HEK293 (cell line): Measurements from ENCODE around the gene TFDP1.

Source experiments
- CTCF ChIA-PET: fragments of 350-600 bp; formaldehyde crosslinking; extraction: SDS; loops from one replicate; lab custom pipeline; 2021; ENCODE audit warnings: antibody characterized with exemption; lab: Yijun Ruan, JAX
- POLR2A ChIA-PET: fragments of 300-600 bp; formaldehyde crosslinking; extraction: SDS; loops from one replicate; lab custom pipeline; 2020; ENCODE audit warnings: antibody characterized with exemption, inconsistent platforms; lab: Yijun Ruan, JAX
- H3K27ac ChIP-seq: fragments of 200-500 bp; sonication (Bioruptor generic); 2 replicates; pipeline ENCODE4 v1.5.1; 2014; ENCODE audit warnings: low read depth, low read length, control low read depth, inconsistent platforms; ENCODE audit errors: extremely low read depth
- H3K36me3 ChIP-seq, 2 experiments: fragments of 200-500 bp in 1 of 2; sonication (Bioruptor generic) in 1 of 2; 1 replicate in 1 of 2; 2 replicates in 1 of 2; pipeline ENCODE4 v1.5.1; 2014 to 2017; ENCODE audit warnings: inconsistent platforms in 2 of 2, low read length in 2 of 2; ENCODE audit not compliant: control insufficient read depth in 2 of 2, insufficient read depth in 1 of 2
- H3K4me1 ChIP-seq: fragments of 200-500 bp; sonication (Bioruptor generic); 2 replicates; pipeline ENCODE4 v1.5.1; 2014; ENCODE audit warnings: mild to moderate bottlenecking, low read length, inconsistent platforms; ENCODE audit not compliant: control insufficient read depth, insufficient read depth
- H3K4me3 ChIP-seq: 2 replicates; pipeline ENCODE4 v1.5.1; 2011; ENCODE audit warnings: low read depth, mild to moderate bottlenecking, control low read depth, low read length, moderate library complexity
- H3K9me3 ChIP-seq: fragments of 200-500 bp; sonication (Bioruptor generic); 2 replicates; pipeline ENCODE4 v1.5.1; 2014; ENCODE audit warnings: low read depth, low read length, inconsistent platforms; ENCODE audit not compliant: control insufficient read depth, insufficient read depth
- KLF8 ChIP-seq: fragments of 450-650 bp; formaldehyde crosslinking; IDR thresholded peaks from 2 replicates; pipeline ENCODE4 v1.5.1; 2016; ENCODE audit warnings: missing biosample characterization, missing genetic modification characterization
- OSR2 ChIP-seq: fragments of 450-650 bp; formaldehyde crosslinking; IDR thresholded peaks from 2 replicates; pipeline ENCODE4 v1.5.1; 2016; ENCODE audit warnings: missing biosample characterization, missing genetic modification characterization
- SCRT1 ChIP-seq: fragments of 450-650 bp; formaldehyde crosslinking; IDR thresholded peaks from 2 replicates; pipeline ENCODE4 v1.5.1; 2016; ENCODE audit warnings: missing biosample characterization, missing genetic modification characterization, borderline replicate concordance
- WT1 ChIP-seq: fragments of 450-650 bp; formaldehyde crosslinking; IDR thresholded peaks from 2 replicates; pipeline ENCODE4 v1.5.1; 2016; ENCODE audit warnings: missing biosample characterization, missing genetic modification characterization
- ZBTB20 ChIP-seq: fragments of 450-650 bp; formaldehyde crosslinking; IDR thresholded peaks from 2 replicates; pipeline ENCODE4 v1.5.1; 2016; ENCODE audit warnings: missing biosample characterization, missing genetic modification characterization
- ZBTB26 ChIP-seq: fragments of 450-650 bp; formaldehyde crosslinking; optimal IDR thresholded peaks from 2 replicates; pipeline ENCODE3; 2016; ENCODE audit warnings: missing biosample characterization, mild to moderate bottlenecking, missing genetic modification characterization
- ZNF174 ChIP-seq: fragments of 450-650 bp; formaldehyde crosslinking; IDR thresholded peaks from 2 replicates; pipeline ENCODE4 v1.5.0; 2017; ENCODE audit warnings: missing biosample characterization, mild to moderate bottlenecking, missing genetic modification characterization
- ZNF18 ChIP-seq: fragments of 450-650 bp; formaldehyde crosslinking; IDR thresholded peaks from 2 replicates; pipeline ENCODE4 v1.5.1; 2016; ENCODE audit warnings: missing biosample characterization, missing genetic modification characterization
- ZNF248 ChIP-seq: fragments of 450-650 bp; formaldehyde crosslinking; IDR thresholded peaks from 2 replicates; pipeline ENCODE4 v1.5.1; 2017; ENCODE audit warnings: missing biosample characterization, missing genetic modification characterization
- ZNF324 ChIP-seq: fragments of 450-650 bp; formaldehyde crosslinking; IDR thresholded peaks from 2 replicates; pipeline ENCODE4 v1.5.1; 2016; ENCODE audit warnings: missing biosample characterization, missing genetic modification characterization
- ZNF366 ChIP-seq: fragments of 450-650 bp; formaldehyde crosslinking; conservative IDR thresholded peaks from 2 replicates; pipeline ENCODE4 v1.5.1; 2016; ENCODE audit warnings: missing biosample characterization, missing genetic modification characterization
- ZNF423 ChIP-seq: fragments of 450-650 bp; formaldehyde crosslinking; IDR thresholded peaks from 2 replicates; pipeline ENCODE4 v1.5.1; 2016; ENCODE audit warnings: missing biosample characterization, missing genetic modification characterization
- ZNF48 ChIP-seq: fragments of 450-650 bp; formaldehyde crosslinking; IDR thresholded peaks from 2 replicates; pipeline ENCODE4 v1.5.1; 2016; ENCODE audit warnings: missing biosample characterization, missing genetic modification characterization
- ZNF510 ChIP-seq: fragments of 450-650 bp; formaldehyde crosslinking; IDR thresholded peaks from 2 replicates; pipeline ENCODE4 v1.5.1; 2018; ENCODE audit warnings: mild to moderate bottlenecking, missing genetic modification characterization, missing biosample characterization; ENCODE audit not compliant: insufficient replicate concordance
- ZNF558 ChIP-seq: fragments of 450-650 bp; formaldehyde crosslinking; IDR thresholded peaks from 2 replicates; pipeline ENCODE4 v1.5.1; 2016; ENCODE audit warnings: missing biosample characterization, missing genetic modification characterization
- ZNF600 ChIP-seq: fragments of 450-650 bp; formaldehyde crosslinking; IDR thresholded peaks from 2 replicates; pipeline ENCODE4 v1.5.1; 2016; ENCODE audit warnings: missing biosample characterization, missing genetic modification characterization
- ZNF658 ChIP-seq: fragments of 450-650 bp; formaldehyde crosslinking; IDR thresholded peaks from 2 replicates; pipeline ENCODE4; 2016; ENCODE audit warnings: missing biosample characterization, missing genetic modification characterization
- ZNF692 ChIP-seq: fragments of 450-650 bp; formaldehyde crosslinking; IDR thresholded peaks from 2 replicates; pipeline ENCODE4 v1.5.1; 2016; ENCODE audit warnings: missing biosample characterization, missing genetic modification characterization
- ZNF707 ChIP-seq: fragments of 450-650 bp; formaldehyde crosslinking; IDR thresholded peaks from 2 replicates; pipeline ENCODE4 v1.5.1; 2016; ENCODE audit warnings: missing biosample characterization, missing genetic modification characterization
- ZNF777 ChIP-seq: fragments of 450-650 bp; formaldehyde crosslinking; IDR thresholded peaks from 2 replicates; pipeline ENCODE4 v1.5.1; 2017; ENCODE audit warnings: missing biosample characterization, missing genetic modification characterization, borderline replicate concordance

The TFDP1 gene

GRCh38 chr13:113567681-113568080, 16.9 kb upstream of the TFDP1 start:
- Histone ChIP-seq H3K4me1 (no peaks in the 10 kb centered on the region), H3K36me3 (no peaks in the 10 kb centered on the region), H3K4me3 (no peak overlapping the region), H3K9me3 (no peaks in the 10 kb centered on the region), H3K27ac (no peak overlapping the region)
- ChIA-PET POLR2A (no interaction called here), CTCF (interaction anchor here (1.1 to 1.4 kb wide), 2 partner anchors 44 to 109 kb away, joined by 3 read pairs; no protein-coding TSS in a partner anchor)
- TF ChIP-seq OSR2 (tag by site-specific recombination), result no peak
- TF ChIP-seq ZNF707 (tag by site-specific recombination), result no peak
- no peak for TF ChIP-seq ZNF423 (tag by site-specific recombination)
- TF ChIP-seq ZNF510 (tag by site-specific recombination), result no peak

GRCh38 chr13:113573065-113573464, 11.5 kb upstream of the TFDP1 start:
- TF ChIP-seq ZNF18 (tag by site-specific recombination) (no peak), ZBTB26 (tag by site-specific recombination) (no peak), ZNF777 (tag by site-specific recombination) (no peak), ZNF48 (tag by site-specific recombination) (no peak)

GRCh38 chr13:113576597-113576996, 8.0 kb upstream of the TFDP1 start:
- no peaks in the 10 kb centered on the region for H3K4me1 ChIP-seq
- TF ChIP-seq ZNF558 (peak; percentile 100), ZNF658 (tag by site-specific recombination) (no peak)
- H3K36me3 ChIP-seq, result no peaks in the 10 kb centered on the region
- H3K4me3 ChIP-seq, result no peak overlapping the region
- CTCF ChIA-PET, result interaction anchor here (0.7 to 0.8 kb wide), 2 partner anchors 14 to 107 kb away, joined by 3 read pairs; no protein-coding TSS in a partner anchor
- no peak overlapping the region for H3K27ac ChIP-seq
- no peaks in the 10 kb centered on the region for H3K9me3 ChIP-seq
- POLR2A ChIA-PET, result no interaction called here

More at GRCh38 chr13:113573065-113573464, 11.5 kb upstream of the TFDP1 start:
- Histone ChIP-seq H3K4me1 (no peaks in the 10 kb centered on the region), H3K27ac (no peak overlapping the region), H3K36me3 (no peaks in the 10 kb centered on the region), H3K4me3 (no peak overlapping the region), H3K9me3 (no peaks in the 10 kb centered on the region)
- ChIA-PET CTCF (interaction anchor here (0.6 kb wide), 1 partner anchor 11 kb away, joined by 3 read pairs; no protein-coding TSS in a partner anchor), POLR2A (interaction anchor here (0.6 to 2.0 kb wide), 2 partner anchors 11 to 14 kb away, joined by 4 read pairs; partner anchors contain the start of gene TFDP1)

- Histone ChIP-seq H3K27ac (no peak overlapping the region), H3K4me3 (no peak overlapping the region)
- CTCF ChIA-PET, result interaction anchor here (0.6 kb wide), 1 partner anchor 9 kb away, joined by 3 read pairs; no protein-coding TSS in a partner anchor
Measured at GRCh38 chr13:113577881-113578435, 6.6 kb upstream of the TFDP1 start.

GRCh38 chr13:113579686-113580085, 4.9 kb upstream of the TFDP1 start:
- TF ChIP-seq ZNF600 (tag by site-specific recombination) (no peak), ZNF248 (tag by site-specific recombination) (no peak), ZNF324 (no peak), KLF8 (tag by site-specific recombination) (no peak), ZNF174 (no peak), ZNF692 (no peak), SCRT1 (tag by site-specific recombination) (no peak), ZBTB20 (tag by site-specific recombination) (no peak)
- CTCF ChIA-PET, result interaction anchor here (0.7 to 1.3 kb wide), 2 partner anchors 18 to 299 kb away, joined by 5 read pairs; no protein-coding TSS in a partner anchor
- POLR2A ChIA-PET, result interaction anchor here (0.7 kb wide), 1 partner anchor 436 kb away, joined by 4 read pairs; no protein-coding TSS in a partner anchor

More at GRCh38 chr13:113577881-113578435, 6.6 kb upstream of the TFDP1 start:
- H3K36me3 ChIP-seq, result no peaks in the 10 kb centered on the region
- no peaks in the 10 kb centered on the region for H3K4me1 ChIP-seq
- H3K9me3 ChIP-seq, result no peaks in the 10 kb centered on the region
- TF ChIP-seq ZNF366 (tag by site-specific recombination) (peak; percentile 92), WT1 (tag by site-specific recombination) (no peak)
- POLR2A ChIA-PET, result no interaction called here

More at GRCh38 chr13:113579686-113580085, 4.9 kb upstream of the TFDP1 start:
- no peaks in the 10 kb centered on the region for H3K4me1 ChIP-seq
- H3K36me3 ChIP-seq, result no peaks in the 10 kb centered on the region
- H3K27ac ChIP-seq, result no peak overlapping the region
- H3K9me3 ChIP-seq, result no peaks in the 10 kb centered on the region
- H3K4me3 ChIP-seq, result no peak overlapping the region
